ENCODE data around the gene DNASE1L3. TPM values are rescaled to one million over a fixed set of nuclear protein-coding genes. Genes with fewer than 3 reads are reported as not detected.

Gene DNASE1L3
- total and polyA plus RNA-seq, 2 of the 8 experiments (the other 6 are each of a cell fraction or from before 2014, with no cell fraction given): not detected

DNA sequence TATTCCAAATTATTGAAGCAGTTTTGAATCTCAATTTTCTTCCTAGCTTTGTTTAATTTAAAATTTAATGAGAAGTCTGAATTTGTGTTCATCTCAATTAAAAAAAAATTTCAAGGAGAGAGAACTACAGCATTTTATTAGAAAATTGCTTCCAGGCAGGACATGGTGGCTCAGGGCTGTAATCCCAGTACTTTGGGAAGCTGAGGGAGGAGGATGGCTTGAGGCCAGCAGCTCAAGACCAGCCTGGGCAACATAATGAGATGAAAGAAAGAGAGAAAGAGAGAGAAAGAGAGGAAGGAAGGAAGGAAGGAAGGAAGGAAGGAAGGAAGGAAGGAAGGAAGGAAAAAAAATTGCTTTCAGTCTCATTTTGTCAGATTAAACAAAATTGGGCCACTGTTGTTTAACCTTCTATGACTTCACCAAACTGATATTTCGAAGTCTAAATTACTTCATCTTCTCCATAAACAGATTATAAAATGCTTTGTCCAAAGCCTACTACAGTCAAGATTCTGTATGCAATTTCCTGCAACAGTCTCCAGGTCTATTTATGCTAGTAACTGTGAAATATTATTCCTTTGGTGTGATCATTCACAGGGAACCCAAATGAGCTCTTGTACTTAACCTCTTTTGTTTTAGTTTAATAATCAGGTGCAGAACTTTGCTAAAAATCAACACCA lies 20.2 kb upstream of the DNASE1L3 start (continued):
- TF ChIP-seq, protein P1, sequence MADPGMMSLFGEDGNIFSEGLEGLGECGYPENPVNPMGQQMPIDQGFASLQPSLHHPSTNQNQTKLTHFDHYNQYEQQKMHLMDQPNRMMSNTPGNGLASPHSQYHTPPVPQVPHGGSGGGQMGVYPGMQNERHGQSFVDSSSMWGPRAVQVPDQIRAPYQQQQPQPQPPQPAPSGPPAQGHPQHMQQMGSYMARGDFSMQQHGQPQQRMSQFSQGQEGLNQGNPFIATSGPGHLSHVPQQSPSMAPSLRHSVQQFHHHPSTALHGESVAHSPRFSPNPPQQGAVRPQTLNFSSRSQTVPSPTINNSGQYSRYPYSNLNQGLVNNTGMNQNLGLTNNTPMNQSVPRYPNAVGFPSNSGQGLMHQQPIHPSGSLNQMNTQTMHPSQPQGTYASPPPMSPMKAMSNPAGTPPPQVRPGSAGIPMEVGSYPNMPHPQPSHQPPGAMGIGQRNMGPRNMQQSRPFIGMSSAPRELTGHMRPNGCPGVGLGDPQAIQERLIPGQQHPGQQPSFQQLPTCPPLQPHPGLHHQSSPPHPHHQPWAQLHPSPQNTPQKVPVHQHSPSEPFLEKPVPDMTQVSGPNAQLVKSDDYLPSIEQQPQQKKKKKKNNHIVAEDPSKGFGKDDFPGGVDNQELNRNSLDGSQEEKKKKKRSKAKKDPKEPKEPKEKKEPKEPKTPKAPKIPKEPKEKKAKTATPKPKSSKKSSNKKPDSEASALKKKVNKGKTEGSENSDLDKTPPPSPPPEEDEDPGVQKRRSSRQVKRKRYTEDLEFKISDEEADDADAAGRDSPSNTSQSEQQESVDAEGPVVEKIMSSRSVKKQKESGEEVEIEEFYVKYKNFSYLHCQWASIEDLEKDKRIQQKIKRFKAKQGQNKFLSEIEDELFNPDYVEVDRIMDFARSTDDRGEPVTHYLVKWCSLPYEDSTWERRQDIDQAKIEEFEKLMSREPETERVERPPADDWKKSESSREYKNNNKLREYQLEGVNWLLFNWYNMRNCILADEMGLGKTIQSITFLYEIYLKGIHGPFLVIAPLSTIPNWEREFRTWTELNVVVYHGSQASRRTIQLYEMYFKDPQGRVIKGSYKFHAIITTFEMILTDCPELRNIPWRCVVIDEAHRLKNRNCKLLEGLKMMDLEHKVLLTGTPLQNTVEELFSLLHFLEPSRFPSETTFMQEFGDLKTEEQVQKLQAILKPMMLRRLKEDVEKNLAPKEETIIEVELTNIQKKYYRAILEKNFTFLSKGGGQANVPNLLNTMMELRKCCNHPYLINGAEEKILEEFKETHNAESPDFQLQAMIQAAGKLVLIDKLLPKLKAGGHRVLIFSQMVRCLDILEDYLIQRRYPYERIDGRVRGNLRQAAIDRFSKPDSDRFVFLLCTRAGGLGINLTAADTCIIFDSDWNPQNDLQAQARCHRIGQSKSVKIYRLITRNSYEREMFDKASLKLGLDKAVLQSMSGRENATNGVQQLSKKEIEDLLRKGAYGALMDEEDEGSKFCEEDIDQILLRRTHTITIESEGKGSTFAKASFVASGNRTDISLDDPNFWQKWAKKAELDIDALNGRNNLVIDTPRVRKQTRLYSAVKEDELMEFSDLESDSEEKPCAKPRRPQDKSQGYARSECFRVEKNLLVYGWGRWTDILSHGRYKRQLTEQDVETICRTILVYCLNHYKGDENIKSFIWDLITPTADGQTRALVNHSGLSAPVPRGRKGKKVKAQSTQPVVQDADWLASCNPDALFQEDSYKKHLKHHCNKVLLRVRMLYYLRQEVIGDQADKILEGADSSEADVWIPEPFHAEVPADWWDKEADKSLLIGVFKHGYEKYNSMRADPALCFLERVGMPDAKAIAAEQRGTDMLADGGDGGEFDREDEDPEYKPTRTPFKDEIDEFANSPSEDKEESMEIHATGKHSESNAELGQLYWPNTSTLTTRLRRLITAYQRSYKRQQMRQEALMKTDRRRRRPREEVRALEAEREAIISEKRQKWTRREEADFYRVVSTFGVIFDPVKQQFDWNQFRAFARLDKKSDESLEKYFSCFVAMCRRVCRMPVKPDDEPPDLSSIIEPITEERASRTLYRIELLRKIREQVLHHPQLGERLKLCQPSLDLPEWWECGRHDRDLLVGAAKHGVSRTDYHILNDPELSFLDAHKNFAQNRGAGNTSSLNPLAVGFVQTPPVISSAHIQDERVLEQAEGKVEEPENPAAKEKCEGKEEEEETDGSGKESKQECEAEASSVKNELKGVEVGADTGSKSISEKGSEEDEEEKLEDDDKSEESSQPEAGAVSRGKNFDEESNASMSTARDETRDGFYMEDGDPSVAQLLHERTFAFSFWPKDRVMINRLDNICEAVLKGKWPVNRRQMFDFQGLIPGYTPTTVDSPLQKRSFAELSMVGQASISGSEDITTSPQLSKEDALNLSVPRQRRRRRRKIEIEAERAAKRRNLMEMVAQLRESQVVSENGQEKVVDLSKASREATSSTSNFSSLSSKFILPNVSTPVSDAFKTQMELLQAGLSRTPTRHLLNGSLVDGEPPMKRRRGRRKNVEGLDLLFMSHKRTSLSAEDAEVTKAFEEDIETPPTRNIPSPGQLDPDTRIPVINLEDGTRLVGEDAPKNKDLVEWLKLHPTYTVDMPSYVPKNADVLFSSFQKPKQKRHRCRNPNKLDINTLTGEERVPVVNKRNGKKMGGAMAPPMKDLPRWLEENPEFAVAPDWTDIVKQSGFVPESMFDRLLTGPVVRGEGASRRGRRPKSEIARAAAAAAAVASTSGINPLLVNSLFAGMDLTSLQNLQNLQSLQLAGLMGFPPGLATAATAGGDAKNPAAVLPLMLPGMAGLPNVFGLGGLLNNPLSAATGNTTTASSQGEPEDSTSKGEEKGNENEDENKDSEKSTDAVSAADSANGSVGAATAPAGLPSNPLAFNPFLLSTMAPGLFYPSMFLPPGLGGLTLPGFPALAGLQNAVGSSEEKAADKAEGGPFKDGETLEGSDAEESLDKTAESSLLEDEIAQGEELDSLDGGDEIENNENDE (IDR thresholded peaks at IDR 0.05; ENCODE audit: insufficient replicate concordance, low read length): no peak
- TF ChIP-seq BCL11A (IDR thresholded peaks at IDR 0.05; ENCODE audit: low read depth in 2 of 2, low read length in 2 of 2): no peak
- no peak for TF ChIP-seq SAP30 (IDR thresholded peaks at IDR 0.05; ENCODE audit: insufficient read depth, insufficient replicate concordance, low read length)
- no peak for TF ChIP-seq TAF7 (optimal IDR thresholded peaks at IDR 0.05; ENCODE audit: borderline replicate concordance, low read depth, low read length)
- TF ChIP-seq ZNF274 (IDR thresholded peaks at IDR 0.05; ENCODE audit: borderline replicate concordance, extremely low read depth, low read length): no peak

Data from H1 (cell line).